HG02870 (cell line): Measurements from ENCODE around the gene CCDC87.
A peak's percentile ranks its signal among the peaks of the same experiment; 100 is the strongest.
"Not testable (repeated sequence)": the region's sequence is repeated elsewhere in the genome, so short reads cannot be mapped to it uniquely, and the experiment has no call there.

Source experiments
- ATAC-seq: cut with Tn5 transposase; IDR thresholded peaks from one replicate; pipeline ENCODE4 v1.9.1; 2021; ENCODE audit warnings: mild to moderate bottlenecking, moderate library complexity; ENCODE audit not compliant: unreplicated experiment

CCDC87 gene

GRCh38 chr11:66592457-66593302, at the start of gene CCDC87, which contains the start of gene CCS:
TSS of gene CCDC87 (minus strand) at chr11:66593063. CDS start at chr11:66593015, 48 bp downstream.
TSS of gene CCS (plus strand) at chr11:66593185. CDS start at chr11:66593262, 77 bp downstream.
- ATAC-seq: peak; percentile 89

- ATAC-seq: no peak
Measured at GRCh38 chr11:66641834-66642233, 49.0 kb upstream of the CCDC87 start.

DNA sequence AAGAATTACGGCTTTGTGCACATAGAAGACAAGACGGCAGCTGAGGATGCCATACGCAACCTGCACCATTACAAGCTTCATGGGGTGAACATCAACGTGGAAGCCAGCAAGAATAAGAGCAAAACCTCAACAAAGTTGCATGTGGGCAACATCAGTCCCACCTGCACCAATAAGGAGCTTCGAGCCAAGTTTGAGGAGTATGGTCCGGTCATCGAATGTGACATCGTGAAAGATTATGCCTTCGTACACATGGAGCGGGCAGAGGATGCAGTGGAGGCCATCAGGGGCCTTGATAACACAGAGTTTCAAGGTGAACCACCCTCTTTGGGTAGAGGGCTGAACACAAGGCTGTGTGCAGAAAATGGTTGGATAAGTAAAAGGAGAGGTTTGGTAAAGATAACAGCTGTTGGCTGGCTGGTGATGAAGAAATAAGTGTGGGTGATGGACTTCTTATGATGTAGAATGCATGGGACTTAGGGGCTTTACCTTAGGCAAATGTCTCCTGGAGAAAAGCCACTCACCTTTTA, 47.0 kb upstream of the CCDC87 start:
- not testable (repeated sequence) for ATAC-seq

GRCh38 chr11:66639066-66639813, 46.4 kb upstream of the CCDC87 start:
- ATAC-seq: no peak

DNA sequence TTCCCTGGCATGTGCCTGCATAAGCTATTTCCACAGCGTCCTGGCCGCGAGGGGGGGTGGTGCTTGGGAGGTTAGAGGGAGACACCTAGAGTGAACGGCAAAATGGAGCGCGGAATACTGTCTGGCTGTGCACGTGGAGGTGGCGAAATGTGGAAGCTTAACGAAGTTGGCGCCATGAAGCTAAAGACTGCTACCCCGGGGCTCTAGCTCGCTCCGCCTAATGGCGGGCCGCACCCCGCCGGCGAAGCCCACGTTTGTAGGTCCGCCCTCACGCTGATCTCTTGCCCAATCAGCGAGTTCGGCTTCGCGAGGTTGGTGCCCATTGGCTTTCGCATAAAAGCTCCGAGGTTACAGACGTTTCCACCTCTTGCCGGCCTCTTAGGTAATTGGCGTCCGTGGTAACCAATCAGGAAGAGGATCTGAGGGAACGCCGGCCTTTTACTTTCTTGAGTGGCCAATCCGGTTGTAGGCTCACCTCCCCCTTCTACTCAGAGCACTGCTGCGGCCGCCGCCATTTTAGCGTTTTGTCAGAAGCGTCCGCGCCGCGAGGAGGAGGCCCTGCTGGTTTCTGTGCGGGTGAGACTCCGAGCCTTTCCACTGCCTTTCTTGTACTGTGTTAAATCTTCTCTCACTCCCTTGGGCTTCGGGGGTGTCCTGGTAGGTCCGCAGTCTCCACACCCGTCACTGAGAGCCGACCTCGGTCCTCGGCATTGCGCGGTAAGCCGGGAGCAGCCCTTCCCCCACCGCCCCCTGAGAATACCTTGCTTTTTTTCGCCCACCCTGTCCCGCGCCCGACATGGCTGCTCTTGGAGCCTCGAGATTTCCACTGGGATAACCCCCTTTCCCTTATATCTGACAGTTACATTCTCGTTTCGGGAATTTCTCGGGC, 45.6 kb upstream of the CCDC87 start, which contains the start of gene RBM4:
Gene RBM4, plus strand, starts transcription at position 527 of the 889 bp plus-strand sequence. CDS start 1,009 bp downstream, outside the sequence.
- ATAC-seq: peak; percentile 94

- ATAC-seq: no peak
Measured at GRCh38 chr11:66637557-66638176, 44.8 kb upstream of the CCDC87 start.

GRCh38 chr11:66636411-66636810, 43.5 kb upstream of the CCDC87 start:
- no peak for ATAC-seq

DNA sequence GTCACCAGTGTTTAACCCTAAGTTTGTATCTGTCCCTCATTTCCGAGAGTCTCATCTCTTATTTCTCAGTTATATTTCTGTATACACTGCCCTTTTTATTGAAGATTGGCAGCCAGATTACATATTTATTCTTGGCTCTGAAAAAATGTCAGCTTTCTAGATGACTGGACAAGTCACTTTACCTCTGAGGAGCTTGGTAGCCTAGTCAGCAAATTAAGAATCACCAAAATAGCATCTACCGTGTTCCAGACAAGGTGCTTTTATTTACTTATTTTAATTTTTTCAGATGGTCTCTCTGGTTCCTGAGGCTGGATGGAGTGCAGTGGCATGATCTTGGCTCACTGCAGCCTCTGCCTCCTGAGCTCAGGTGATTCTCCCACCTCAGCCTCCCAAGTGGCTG, 40.1 kb upstream of the CCDC87 start:
- no peak for ATAC-seq

DNA sequence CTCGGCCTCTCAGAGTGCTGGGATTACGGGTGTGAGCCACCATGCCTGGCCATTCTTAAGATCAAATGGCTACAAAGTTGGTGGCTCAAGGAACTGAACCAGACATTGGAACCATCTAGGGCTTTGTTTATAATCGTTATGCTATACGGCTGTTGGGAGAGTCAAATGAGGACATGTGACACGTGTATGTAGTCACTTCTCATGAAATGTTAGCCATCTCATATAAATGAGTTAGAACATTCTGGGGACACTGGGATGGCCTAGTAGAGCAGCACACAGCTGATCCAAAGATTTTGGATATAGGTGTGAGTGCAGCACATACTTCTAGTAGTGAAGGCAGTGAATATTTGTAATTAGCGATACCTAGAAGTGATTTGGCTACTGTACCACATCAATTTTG, 39.0 kb upstream of the CCDC87 start:
- no peak for ATAC-seq

DNA sequence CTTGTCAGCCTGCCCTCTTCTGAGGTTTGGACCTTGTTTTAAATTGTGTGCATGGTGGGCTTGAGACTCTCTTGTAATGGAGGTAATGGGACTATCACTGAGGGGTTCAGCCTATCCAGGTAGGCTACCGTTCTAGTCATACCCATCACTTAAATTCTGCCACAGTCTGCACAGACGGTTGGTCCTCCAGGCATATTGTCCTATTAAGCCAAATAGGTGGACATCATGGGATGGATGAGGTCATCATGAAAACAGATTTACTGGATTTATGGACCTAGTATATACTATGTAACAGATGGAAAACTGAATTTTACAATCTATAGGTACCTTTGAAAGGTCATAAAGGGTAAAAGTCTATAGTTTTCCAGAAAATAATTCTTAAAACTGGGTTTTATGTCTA, 36.5 kb upstream of the CCDC87 start:
- ATAC-seq: no peak

- no peak for ATAC-seq
Measured at GRCh38 chr11:66628061-66628603, 35.3 kb upstream of the CCDC87 start.

GRCh38 chr11:66626926-66627325, 34.1 kb upstream of the CCDC87 start:
- ATAC-seq: no peak

GRCh38 chr11:66626382-66626781, 33.5 kb upstream of the CCDC87 start:
- no peak for ATAC-seq

DNA sequence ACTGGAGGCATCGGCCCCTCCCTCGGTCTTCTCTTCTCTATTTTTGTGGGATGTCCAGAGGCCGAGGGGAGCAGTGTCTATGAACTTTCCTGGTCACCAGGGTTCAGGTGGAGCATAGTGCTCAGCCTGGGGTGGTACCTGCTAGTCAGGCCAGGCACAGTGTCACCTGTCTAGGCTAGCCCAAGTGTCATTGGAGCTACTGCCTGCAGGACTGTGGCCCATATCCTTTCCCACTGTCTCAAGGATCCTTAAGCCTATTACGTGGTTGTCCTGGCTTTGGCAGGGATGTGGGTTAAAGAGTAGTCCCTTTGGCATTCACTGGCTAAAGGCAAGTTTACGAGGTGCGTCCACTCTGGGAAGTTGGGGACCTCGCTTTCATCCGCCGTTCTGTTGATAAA, 32.9 kb upstream of the CCDC87 start:
- no peak for ATAC-seq

GRCh38 chr11:66625041-66625751, 32.3 kb upstream of the CCDC87 start:
- no peak for ATAC-seq

- ATAC-seq: no peak
Measured at GRCh38 chr11:66624450-66624849, 31.6 kb upstream of the CCDC87 start.

DNA sequence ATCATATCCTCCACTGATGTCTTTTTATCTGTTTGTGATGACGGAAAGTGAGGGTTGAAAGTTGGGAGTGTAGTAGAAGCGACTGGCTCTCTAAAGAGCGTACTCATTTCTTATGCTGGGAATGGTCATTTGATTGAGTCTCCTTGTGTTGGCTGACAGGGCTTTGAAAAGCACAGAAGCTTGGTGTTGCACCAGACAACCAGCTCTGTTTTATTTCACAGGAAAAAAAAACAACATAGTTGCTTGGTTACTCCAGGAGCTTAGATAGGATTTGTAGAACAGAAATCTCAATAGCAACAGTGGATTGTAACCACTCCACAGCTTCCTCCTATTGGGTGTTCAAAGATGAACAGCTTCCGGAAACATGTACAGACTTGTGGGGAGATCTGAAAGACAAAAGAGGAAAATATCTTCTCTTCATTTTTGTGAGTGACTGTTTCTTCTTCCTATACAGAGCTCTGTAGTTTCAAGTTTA, 26.3 kb upstream of the CCDC87 start:
- ATAC-seq: no peak

- ATAC-seq: peak; percentile 2
Measured at GRCh38 chr11:66617155-66617834, 24.4 kb upstream of the CCDC87 start.
